Neural cell (in vitro differentiated cells): ENCODE results near the gene ISLR2. TPM values are rescaled to one million over a fixed set of nuclear protein-coding genes. Genes with fewer than 3 reads are reported as not detected.

Source experiments
- H2AFZ ChIP-seq: fragments of 200-600, 300-800 bp; sonication (generic), shearing (Covaris generic); 2 replicates; pipeline ENCODE4 v1.6.0; 2014; ENCODE audit warnings: low read depth, mild to moderate bottlenecking, antibody characterized with exemption, low read length, moderate library complexity
- H3F3A ChIP-seq: fragments of 200-600 bp; shearing (Covaris generic); 2 replicates; pipeline ENCODE4 v1.6.1; 2016; ENCODE audit warnings: mild to moderate bottlenecking, moderate library complexity, mixed read lengths, antibody characterized with exemption, low read length; ENCODE audit not compliant: insufficient read depth, poor library complexity, severe bottlenecking
- H3K27ac ChIP-seq: fragments of 200-600, 300-800 bp; sonication (generic), shearing (Covaris generic); 2 replicates; pipeline ENCODE4 v1.5.1; 2014; ENCODE audit warnings: mild to moderate bottlenecking, low read length, moderate library complexity
- H3K27me3 ChIP-seq: fragments of 300-800, 200-600 bp; sonication (generic), shearing (Covaris generic); 2 replicates; pipeline ENCODE4 v1.6.0; 2014; ENCODE audit warnings: mild to moderate bottlenecking, low read depth, low read length, moderate library complexity; ENCODE audit not compliant: insufficient read depth
- H3K36me3 ChIP-seq: fragments of 300-800, 200-600 bp; sonication (generic), shearing (Covaris generic); 2 replicates; pipeline ENCODE4 v1.5.1; 2014; ENCODE audit warnings: mild to moderate bottlenecking, antibody characterized with exemption, low read length, moderate library complexity; ENCODE audit not compliant: insufficient read depth
- H3K4me2 ChIP-seq: fragments of 300-800, 200-600 bp; sonication (generic), shearing (Covaris generic); 2 replicates; pipeline ENCODE4 v1.6.0; 2014; ENCODE audit warnings: mild to moderate bottlenecking, low read length
- H3K4me3 ChIP-seq: fragments of 300-800, 200-600 bp; sonication (generic), shearing (Covaris generic); 2 replicates; pipeline ENCODE4 v1.5.1; 2014; ENCODE audit warnings: mild to moderate bottlenecking, low read length, moderate library complexity
- H3K79me2 ChIP-seq: fragments of 200-600 bp; shearing (Covaris generic); replicated peaks from 2 replicates; pipeline ENCODE4 v1.6.0; 2014; ENCODE audit warnings: mild to moderate bottlenecking, low read length, moderate library complexity; ENCODE audit not compliant: insufficient read depth
- H3K9ac ChIP-seq: fragments of 300-800, 200-600 bp; sonication (generic), shearing (Covaris generic); 2 replicates; pipeline ENCODE4 v1.6.1; 2016; ENCODE audit warnings: mild to moderate bottlenecking, low read length, mixed read lengths
- H3K9me2 ChIP-seq: fragments of 200-600 bp; shearing (Covaris generic); 2 replicates; pipeline ENCODE4 v1.6.1; 2016; ENCODE audit warnings: mild to moderate bottlenecking, low read length, mixed read lengths; ENCODE audit not compliant: insufficient read depth
- H3K9me3 ChIP-seq: fragments of 200-600, 300-800 bp; sonication (generic), shearing (Covaris generic); 2 replicates; pipeline ENCODE4 v1.6.1; 2016; ENCODE audit warnings: mild to moderate bottlenecking, mixed run types, low read length, moderate library complexity, mixed read lengths
- H4K20me1 ChIP-seq: fragments of 200-600 bp; shearing (Covaris generic); 2 replicates; pipeline ENCODE4 v1.6.1; 2016; ENCODE audit warnings: mild to moderate bottlenecking, mixed run types; ENCODE audit not compliant: insufficient read depth
- EZH2 ChIP-seq: fragments of 200-600, 300-800 bp; shearing (Covaris generic), sonication (generic); IDR thresholded peaks from 2 replicates; pipeline ENCODE4 v1.6.1; 2014; ENCODE audit warnings: antibody characterized with exemption, low read length, borderline replicate concordance, mild to moderate bottlenecking; ENCODE audit not compliant: insufficient read depth, poor library complexity, severe bottlenecking
- MXI1 ChIP-seq: fragments of 450-650 bp; conservative IDR thresholded peaks from 2 replicates; pipeline ENCODE4 v1.6.1; 2014; ENCODE audit warnings: antibody characterized with exemption, mild to moderate bottlenecking; ENCODE audit not compliant: poor library complexity, severe bottlenecking
- POLR2AphosphoS5 ChIP-seq: IDR thresholded peaks from 2 replicates; pipeline ENCODE4 v1.6.1; 2012
- TAF1 ChIP-seq: IDR thresholded peaks from 2 replicates; pipeline ENCODE4 v1.6.1; 2012; ENCODE audit warnings: low read depth
- polyA plus RNA-seq: library from polyadenylated mRNA; depleted of rRNA; stranded (reverse); fragments of >200 nt; gene quantifications from 2 replicates; pipeline ENCODE4 v1.2.3, GENCODE V29; 2014
- TF ChIP-seq, protein P1 (sequence below): fragments of 450-650 bp; IDR thresholded peaks from 2 replicates; pipeline ENCODE4 v1.5.1; 2014; ENCODE audit warnings: antibody characterized with exemption, mild to moderate bottlenecking, moderate library complexity; ENCODE audit not compliant: poor library complexity, severe bottlenecking
- TF ChIP-seq, protein P2 (sequence below): IDR thresholded peaks from 2 replicates; pipeline ENCODE4 v1.6.1; 2012; ENCODE audit warnings: borderline replicate concordance

The ISLR2 gene
- polyA plus RNA-seq, 1 donor from 2014 or later, result 301 TPM

- peak overlapping the region; percentile 94 for H3K4me2 ChIP-seq
- H3K36me3 ChIP-seq, result peaks cover 31% of the 10 kb centered on the region
- peak overlapping the region; percentile 95 for H3K4me3 ChIP-seq
- peaks cover 13% of the 10 kb centered on the region for H3F3A ChIP-seq
- H3K9me2 ChIP-seq, result no peaks in the 10 kb centered on the region
- H3K79me2 ChIP-seq, result peaks cover 88% of the 10 kb centered on the region
- peaks cover 30% of the 10 kb centered on the region for H3K9me3 ChIP-seq
- peak overlapping the region; percentile 100 for H3K27ac ChIP-seq
- H4K20me1 ChIP-seq, result no peaks in the 10 kb centered on the region
- peak overlapping the region; percentile 100 for H3K9ac ChIP-seq
- H3K27me3 ChIP-seq, result no peaks in the 10 kb centered on the region
- no peak overlapping the region for H2AFZ ChIP-seq
- TF ChIP-seq MXI1 (no peak), POLR2AphosphoS5 (peak; percentile 4), TAF1 (peak; percentile 6)
Observed at GRCh38 chr15:74130849-74131627, 652 bp downstream of the ISLR2 start.

GRCh38 chr15:74131628-74132413, 1.4 kb downstream of the ISLR2 start:
- Histone ChIP-seq H2AFZ (no peak overlapping the region), H4K20me1 (no peaks in the 10 kb centered on the region), H3K9ac (peak overlapping the region; percentile 100), H3K9me2 (no peaks in the 10 kb centered on the region), H3K9me3 (peaks cover 30% of the 10 kb centered on the region), H3K27ac (peak overlapping the region; percentile 100), H3K27me3 (no peaks in the 10 kb centered on the region), H3K4me2 (peak overlapping the region; percentile 94), H3K36me3 (peaks cover 31% of the 10 kb centered on the region), H3K4me3 (peak overlapping the region; percentile 95), H3K79me2 (peaks cover 89% of the 10 kb centered on the region), H3F3A (peaks cover 13% of the 10 kb centered on the region)
- TF ChIP-seq TAF1 (no peak), POLR2AphosphoS5 (peak; percentile 10), EZH2 (no peak)
- TF ChIP-seq, protein P1, sequence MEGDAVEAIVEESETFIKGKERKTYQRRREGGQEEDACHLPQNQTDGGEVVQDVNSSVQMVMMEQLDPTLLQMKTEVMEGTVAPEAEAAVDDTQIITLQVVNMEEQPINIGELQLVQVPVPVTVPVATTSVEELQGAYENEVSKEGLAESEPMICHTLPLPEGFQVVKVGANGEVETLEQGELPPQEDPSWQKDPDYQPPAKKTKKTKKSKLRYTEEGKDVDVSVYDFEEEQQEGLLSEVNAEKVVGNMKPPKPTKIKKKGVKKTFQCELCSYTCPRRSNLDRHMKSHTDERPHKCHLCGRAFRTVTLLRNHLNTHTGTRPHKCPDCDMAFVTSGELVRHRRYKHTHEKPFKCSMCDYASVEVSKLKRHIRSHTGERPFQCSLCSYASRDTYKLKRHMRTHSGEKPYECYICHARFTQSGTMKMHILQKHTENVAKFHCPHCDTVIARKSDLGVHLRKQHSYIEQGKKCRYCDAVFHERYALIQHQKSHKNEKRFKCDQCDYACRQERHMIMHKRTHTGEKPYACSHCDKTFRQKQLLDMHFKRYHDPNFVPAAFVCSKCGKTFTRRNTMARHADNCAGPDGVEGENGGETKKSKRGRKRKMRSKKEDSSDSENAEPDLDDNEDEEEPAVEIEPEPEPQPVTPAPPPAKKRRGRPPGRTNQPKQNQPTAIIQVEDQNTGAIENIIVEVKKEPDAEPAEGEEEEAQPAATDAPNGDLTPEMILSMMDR, result no peak
- TF ChIP-seq, protein P2, sequence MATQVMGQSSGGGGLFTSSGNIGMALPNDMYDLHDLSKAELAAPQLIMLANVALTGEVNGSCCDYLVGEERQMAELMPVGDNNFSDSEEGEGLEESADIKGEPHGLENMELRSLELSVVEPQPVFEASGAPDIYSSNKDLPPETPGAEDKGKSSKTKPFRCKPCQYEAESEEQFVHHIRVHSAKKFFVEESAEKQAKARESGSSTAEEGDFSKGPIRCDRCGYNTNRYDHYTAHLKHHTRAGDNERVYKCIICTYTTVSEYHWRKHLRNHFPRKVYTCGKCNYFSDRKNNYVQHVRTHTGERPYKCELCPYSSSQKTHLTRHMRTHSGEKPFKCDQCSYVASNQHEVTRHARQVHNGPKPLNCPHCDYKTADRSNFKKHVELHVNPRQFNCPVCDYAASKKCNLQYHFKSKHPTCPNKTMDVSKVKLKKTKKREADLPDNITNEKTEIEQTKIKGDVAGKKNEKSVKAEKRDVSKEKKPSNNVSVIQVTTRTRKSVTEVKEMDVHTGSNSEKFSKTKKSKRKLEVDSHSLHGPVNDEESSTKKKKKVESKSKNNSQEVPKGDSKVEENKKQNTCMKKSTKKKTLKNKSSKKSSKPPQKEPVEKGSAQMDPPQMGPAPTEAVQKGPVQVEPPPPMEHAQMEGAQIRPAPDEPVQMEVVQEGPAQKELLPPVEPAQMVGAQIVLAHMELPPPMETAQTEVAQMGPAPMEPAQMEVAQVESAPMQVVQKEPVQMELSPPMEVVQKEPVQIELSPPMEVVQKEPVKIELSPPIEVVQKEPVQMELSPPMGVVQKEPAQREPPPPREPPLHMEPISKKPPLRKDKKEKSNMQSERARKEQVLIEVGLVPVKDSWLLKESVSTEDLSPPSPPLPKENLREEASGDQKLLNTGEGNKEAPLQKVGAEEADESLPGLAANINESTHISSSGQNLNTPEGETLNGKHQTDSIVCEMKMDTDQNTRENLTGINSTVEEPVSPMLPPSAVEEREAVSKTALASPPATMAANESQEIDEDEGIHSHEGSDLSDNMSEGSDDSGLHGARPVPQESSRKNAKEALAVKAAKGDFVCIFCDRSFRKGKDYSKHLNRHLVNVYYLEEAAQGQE, result peak; percentile 79
